CD4-positive, alpha-beta T cell (primary cell): ENCODE results near the gene CPAMD8. TPM values are rescaled to one million over a fixed set of nuclear protein-coding genes. Genes with fewer than 3 reads are reported as not detected.

ENCODE experiments used
- ATAC-seq: fragments of 200-7000 bp; cut with Tn5 transposase; one replicate; pipeline ENCODE4 v1.10.0; 2022; ENCODE audit warnings: mild to moderate bottlenecking; ENCODE audit not compliant: poor library complexity
- CTCF ChIA-PET: fragments of 350-600 bp; sonication (Branson Sonifier 250); formaldehyde crosslinking; loops from one replicate; lab custom pipeline; 2021; ENCODE audit warnings: antibody characterized with exemption, inconsistent platforms; lab: Charles Lee
- POLR2A ChIA-PET: fragments of 350-600 bp; sonication (Branson Sonifier 250); formaldehyde crosslinking; loops from one replicate; lab custom pipeline; 2021; ENCODE audit warnings: antibody characterized with exemption, inconsistent platforms; lab: Charles Lee
- DNase-seq, 14 experiments: peaks; one replicate each; pipeline ENCODE4 v3.0.0-alpha.2; 2013 to 2020; ENCODE audit warnings: mixed read lengths in 2 of 14
- H3K27ac ChIP-seq, 2 donors: one replicate each; pipeline versions ENCODE4 v1.5.1 to v1.7.0; 2013; ENCODE audit warnings: low read length in 2 of 2, low read depth in 1 of 2, mild to moderate bottlenecking in 1 of 2
- H3K27me3 ChIP-seq, 2 experiments: 1 replicate in 1 of 2; 2 replicates in 1 of 2; pipeline versions ENCODE4 v1.6.1 to v1.7.0; 2013; ENCODE audit warnings: low read length in 2 of 2, control low read depth in 1 of 2, mild to moderate bottlenecking in 1 of 2, moderate library complexity in 1 of 2; ENCODE audit not compliant: insufficient read depth in 2 of 2, control insufficient read depth in 1 of 2
- H3K36me3 ChIP-seq: one replicate; pipeline ENCODE4 v1.6.1; 2013; ENCODE audit warnings: low read length, control low read depth; ENCODE audit not compliant: insufficient read depth
- H3K4me1 ChIP-seq: one replicate; pipeline ENCODE4 v1.6.1; 2013; ENCODE audit warnings: low read length, control low read depth; ENCODE audit not compliant: insufficient read depth
- H3K4me3 ChIP-seq: one replicate; pipeline ENCODE4 v1.5.1; 2013; ENCODE audit warnings: mild to moderate bottlenecking, low read length, moderate library complexity
- H3K9me3 ChIP-seq, 2 experiments: 1 replicate in 1 of 2; 2 replicates in 1 of 2; pipeline versions ENCODE4 v1.6.1 to v1.7.0; 2013; ENCODE audit warnings: low read length in 2 of 2, mild to moderate bottlenecking in 2 of 2, control low read depth in 1 of 2, moderate library complexity in 1 of 2; ENCODE audit not compliant: control insufficient read depth in 1 of 2, insufficient read depth in 1 of 2
- H3K27ac Mint-ChIP-seq: one replicate; pipeline ENCODE4 v1.8.0; 2020; ENCODE audit warnings: mixed read lengths
- H3K27me3 Mint-ChIP-seq: one replicate; pipeline ENCODE4 v1.8.0; 2021; ENCODE audit warnings: mixed read lengths
- H3K36me3 Mint-ChIP-seq: one replicate; pipeline ENCODE4 v1.8.0; 2021; ENCODE audit warnings: low read depth, mixed read lengths
- H3K4me1 Mint-ChIP-seq: one replicate; pipeline ENCODE4 v1.8.0; 2021; ENCODE audit warnings: low read depth, mixed read lengths
- H3K4me3 Mint-ChIP-seq: one replicate; pipeline ENCODE4 v1.8.0; 2020; ENCODE audit warnings: mild to moderate bottlenecking, mixed read lengths
- H3K9me3 Mint-ChIP-seq: one replicate; pipeline ENCODE4 v1.8.0; 2020; ENCODE audit warnings: mixed read lengths
- intact Hi-C, 2 experiments: fragments of 100-400 bp; cut with DNase I in 1 of 2; cut with micrococcal nuclease in 1 of 2; formaldehyde crosslinking; loops; one replicate each; pipeline versions ENCODE4 v1.15.1 to v1.9.0; 2023 to 2025; cut with DNase I, micrococcal nuclease
- total RNA-seq, 174 experiments: library from RNA in 2 of 174; stranded (reverse) in 2 of 174; gene quantifications; one replicate each; pipeline ENCODE4 v1.2.3 and lab custom pipeline; 2021 to 2026
- TF ChIP-seq, protein P1 (sequence below): fragments of 200-600 bp; IDR thresholded peaks from one replicate; pipeline ENCODE4 v1.8.0; 2022; ENCODE audit warnings: antibody characterized with exemption, mild to moderate bottlenecking

The CPAMD8 gene
- total RNA-seq, 2 experiments from 2014 or later = 0.05 to 0.34 TPM

DNA sequence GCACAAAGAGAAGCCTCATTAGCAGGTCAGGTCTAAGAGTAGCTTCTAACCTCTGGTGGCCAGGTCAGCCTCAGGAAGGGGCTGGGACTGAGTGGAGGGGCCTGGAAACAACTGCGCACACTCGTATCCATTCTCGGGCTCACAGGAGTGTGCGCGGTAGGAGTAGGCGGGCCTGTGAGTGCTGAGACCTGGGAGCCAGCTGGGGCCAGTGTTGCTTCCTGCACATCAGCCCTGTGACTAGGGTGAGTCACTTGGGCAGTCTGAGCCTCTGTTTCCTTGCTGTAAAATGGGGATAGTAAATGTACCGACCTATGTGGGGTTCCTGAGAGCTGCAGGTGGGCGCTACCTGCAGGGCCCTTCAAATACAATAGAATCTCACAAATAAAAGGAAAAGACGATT lies 170.5 kb downstream of the CPAMD8 start:
- no peaks in the 10 kb centered on the region for H3K27me3 ChIP-seq
- Mint-ChIP-seq H3K9me3 (no peaks in the 10 kb centered on the region), H3K27ac (no peak overlapping the region), H3K27me3 (no peaks in the 10 kb centered on the region), H3K4me1 (no peaks in the 10 kb centered on the region), H3K36me3 (peaks cover 69% of the 10 kb centered on the region), H3K4me3 (no peak overlapping the region)
- intact Hi-C loops = no loop called here
- ATAC-seq = no peak
- H3K36me3 ChIP-seq = peaks cover 51% of the 10 kb centered on the region
- H3K4me1 ChIP-seq = no peaks in the 10 kb centered on the region
- H3K9me3 ChIP-seq = no peaks in the 10 kb centered on the region
- no peak for DNase-seq
- no peak overlapping the region for H3K4me3 ChIP-seq
- ChIA-PET POLR2A (no interaction called here), CTCF (no interaction called here)
- no peak overlapping the region for H3K27ac ChIP-seq
- TF ChIP-seq, protein P1, sequence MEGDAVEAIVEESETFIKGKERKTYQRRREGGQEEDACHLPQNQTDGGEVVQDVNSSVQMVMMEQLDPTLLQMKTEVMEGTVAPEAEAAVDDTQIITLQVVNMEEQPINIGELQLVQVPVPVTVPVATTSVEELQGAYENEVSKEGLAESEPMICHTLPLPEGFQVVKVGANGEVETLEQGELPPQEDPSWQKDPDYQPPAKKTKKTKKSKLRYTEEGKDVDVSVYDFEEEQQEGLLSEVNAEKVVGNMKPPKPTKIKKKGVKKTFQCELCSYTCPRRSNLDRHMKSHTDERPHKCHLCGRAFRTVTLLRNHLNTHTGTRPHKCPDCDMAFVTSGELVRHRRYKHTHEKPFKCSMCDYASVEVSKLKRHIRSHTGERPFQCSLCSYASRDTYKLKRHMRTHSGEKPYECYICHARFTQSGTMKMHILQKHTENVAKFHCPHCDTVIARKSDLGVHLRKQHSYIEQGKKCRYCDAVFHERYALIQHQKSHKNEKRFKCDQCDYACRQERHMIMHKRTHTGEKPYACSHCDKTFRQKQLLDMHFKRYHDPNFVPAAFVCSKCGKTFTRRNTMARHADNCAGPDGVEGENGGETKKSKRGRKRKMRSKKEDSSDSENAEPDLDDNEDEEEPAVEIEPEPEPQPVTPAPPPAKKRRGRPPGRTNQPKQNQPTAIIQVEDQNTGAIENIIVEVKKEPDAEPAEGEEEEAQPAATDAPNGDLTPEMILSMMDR = no peak

DNA sequence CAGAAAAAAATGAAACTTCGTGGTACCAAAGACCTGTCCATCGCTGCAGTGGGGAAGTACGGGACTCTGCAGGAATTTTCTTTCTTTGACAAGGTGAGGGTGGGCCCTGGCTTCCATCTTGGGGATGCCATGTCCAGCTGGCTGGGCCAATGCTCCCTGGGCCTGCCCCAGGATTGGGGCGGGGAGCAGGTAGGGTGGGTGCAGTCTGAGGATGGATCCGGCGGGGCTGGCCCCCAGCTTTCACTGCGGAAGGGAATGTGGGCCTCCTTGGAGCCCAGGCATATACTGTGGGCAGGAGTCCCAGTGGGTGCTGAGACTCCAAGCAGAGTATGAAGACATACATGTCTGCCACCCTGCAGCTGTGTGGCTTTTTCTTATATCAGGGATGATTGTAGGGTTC lies 173.5 kb downstream of the CPAMD8 start:
- ChIA-PET CTCF (no interaction called here), POLR2A (no interaction called here)
- Mint-ChIP-seq H3K27ac (no peak overlapping the region), H3K9me3 (no peaks in the 10 kb centered on the region), H3K4me3 (no peak overlapping the region), H3K36me3 (peaks cover 87% of the 10 kb centered on the region), H3K4me1 (no peaks in the 10 kb centered on the region), H3K27me3 (no peaks in the 10 kb centered on the region)
- TF ChIP-seq, protein P1 = no peak
- ATAC-seq = no peak
- intact Hi-C loops = no loop called here
- Histone ChIP-seq H3K4me1 (no peaks in the 10 kb centered on the region), H3K36me3 (peaks cover 63% of the 10 kb centered on the region), H3K9me3 (no peaks in the 10 kb centered on the region), H3K4me3 (no peak overlapping the region), H3K27me3 (no peaks in the 10 kb centered on the region), H3K27ac (no peak overlapping the region)
- no peak for DNase-seq

DNA sequence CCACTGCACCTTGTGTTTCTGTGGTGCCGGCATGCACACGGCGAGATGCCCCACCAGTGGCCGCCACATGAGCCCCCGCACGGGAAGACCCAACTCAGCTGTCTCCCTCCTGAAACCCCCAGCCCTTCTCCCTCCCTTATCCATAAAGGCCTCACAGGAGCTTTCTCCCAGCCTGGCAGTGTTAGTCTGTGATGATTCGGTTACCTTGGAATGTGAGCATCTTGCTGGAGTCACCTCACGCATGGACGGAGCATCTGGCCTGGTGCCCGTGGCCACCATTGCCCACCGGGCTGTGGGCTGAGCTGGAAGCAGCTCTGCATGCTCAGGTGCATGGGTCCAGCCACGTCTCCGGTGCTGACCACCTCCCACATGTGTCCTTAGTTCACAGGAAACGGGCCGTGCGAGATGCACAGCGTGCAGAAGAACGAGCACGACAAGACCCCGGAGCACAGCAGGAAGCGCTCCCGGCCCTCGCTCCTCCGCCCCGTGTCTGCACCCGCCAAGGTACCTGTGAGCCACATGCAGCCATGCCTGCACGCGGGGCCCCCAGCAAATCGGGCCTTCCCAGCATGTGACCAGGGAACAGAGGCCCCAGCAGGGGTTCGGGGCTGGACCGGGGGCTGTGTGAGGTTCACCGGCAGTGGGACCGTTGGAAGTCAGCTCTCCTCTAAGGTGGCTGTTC lies 175.4 kb downstream of the CPAMD8 start:
- H3K36me3 ChIP-seq = peaks cover 80% of the 10 kb centered on the region
- no peaks in the 10 kb centered on the region for H3K9me3 ChIP-seq
- ATAC-seq (no peak), DNase-seq (no peak)
- ChIA-PET POLR2A (no interaction called here), CTCF (no interaction called here)
- Mint-ChIP-seq H3K27me3 (no peaks in the 10 kb centered on the region), H3K27ac (no peak overlapping the region), H3K9me3 (no peaks in the 10 kb centered on the region), H3K36me3 (peaks cover 87% of the 10 kb centered on the region), H3K4me3 (no peak overlapping the region), H3K4me1 (no peaks in the 10 kb centered on the region)
- TF ChIP-seq, protein P1 = no peak
- intact Hi-C loops = no loop called here
- no peaks in the 10 kb centered on the region for H3K4me1 ChIP-seq
- no peaks in the 10 kb centered on the region for H3K27me3 ChIP-seq
- no peak overlapping the region for H3K4me3 ChIP-seq
- H3K27ac ChIP-seq = no peak overlapping the region
